Keratinocyte (primary cell): ENCODE results near the gene NAA10. TPM values are rescaled to one million over a fixed set of nuclear protein-coding genes. Genes with fewer than 3 reads are reported as not detected.

Experiments used
- DNase-seq: peaks from one replicate; pipeline ENCODE4 v3.0.0-alpha.2; 2011; ENCODE audit warnings: low read depth, missing footprints, low spot score
- FAIRE-seq: peaks from 2 replicates; lab custom pipeline; 2011; peaks lifted over from hg19 to GRCh38; lab: Jason Lieb, UNC
- H2AFZ ChIP-seq: 2 replicates; pipeline ENCODE4 v1.6.0; 2012; ENCODE audit warnings: low read length, control low read depth, inconsistent platforms; ENCODE audit not compliant: control insufficient read depth
- H3K27ac ChIP-seq: 2 replicates; pipeline ENCODE4 v1.5.1; 2011; ENCODE audit warnings: low read length; ENCODE audit not compliant: control insufficient read depth, insufficient read depth
- H3K27me3 ChIP-seq: 3 replicates; pipeline ENCODE4 v1.6.0; 2011; ENCODE audit warnings: low read length; ENCODE audit not compliant: control insufficient read depth, insufficient read depth; ENCODE audit errors: extremely low read depth
- H3K36me3 ChIP-seq, 2 experiments: 2 replicates in 1 of 2; 3 replicates in 1 of 2; pipeline ENCODE4 v1.5.1; 2011; ENCODE audit warnings: low read length in 2 of 2, mild to moderate bottlenecking in 1 of 2; ENCODE audit not compliant: control insufficient read depth in 2 of 2, insufficient read depth in 2 of 2; ENCODE audit errors: extremely low read depth in 1 of 2
- H3K4me1 ChIP-seq: 3 replicates; pipeline ENCODE4 v1.5.1; 2011; ENCODE audit warnings: low read length; ENCODE audit not compliant: control insufficient read depth, insufficient read depth; ENCODE audit errors: extremely low read depth
- H3K4me2 ChIP-seq: 3 replicates; pipeline ENCODE4 v1.6.0; 2011; ENCODE audit warnings: low read depth, low read length; ENCODE audit not compliant: control insufficient read depth, insufficient read depth; ENCODE audit errors: extremely low read depth
- H3K4me3 ChIP-seq, 3 experiments: fragments of 200-600 bp in 1 of 3; sonication (generic) in 1 of 3; 2 replicates in 2 of 3; 3 replicates in 1 of 3; pipeline ENCODE4 v1.5.1; 2011 to 2016; ENCODE audit warnings: low read length in 3 of 3, mild to moderate bottlenecking in 3 of 3, control low read depth in 2 of 3, inconsistent platforms in 1 of 3, low read depth in 1 of 3, mixed read lengths in 1 of 3, mixed run types in 1 of 3, moderate library complexity in 1 of 3; ENCODE audit not compliant: control insufficient read depth in 2 of 3, insufficient read depth in 2 of 3; ENCODE audit errors: extremely low read depth in 1 of 3
- H3K79me2 ChIP-seq: 2 replicates; pipeline ENCODE4 v1.6.0; 2012; ENCODE audit warnings: low read length; ENCODE audit not compliant: control insufficient read depth, insufficient read depth
- H3K9ac ChIP-seq: 3 replicates; pipeline ENCODE4 v1.6.0; 2011; ENCODE audit warnings: low read length; ENCODE audit not compliant: control insufficient read depth, insufficient read depth; ENCODE audit errors: extremely low read depth
- H3K9me1 ChIP-seq: 3 replicates; pipeline ENCODE4 v1.6.0; 2011; ENCODE audit warnings: low read length; ENCODE audit not compliant: control insufficient read depth, insufficient read depth; ENCODE audit errors: extremely low read depth
- H3K9me3 ChIP-seq: 2 replicates; pipeline ENCODE4 v1.5.1; 2012; ENCODE audit warnings: low read depth, low read length; ENCODE audit not compliant: control insufficient read depth
- H4K20me1 ChIP-seq: 3 replicates; pipeline ENCODE4 v1.6.0; 2011; ENCODE audit warnings: low read length; ENCODE audit not compliant: control insufficient read depth, insufficient read depth; ENCODE audit errors: extremely low read depth
- CTCF ChIP-seq, 3 experiments: IDR thresholded peaks in 1 of 3; conservative IDR thresholded peaks in 1 of 3; optimal IDR thresholded peaks in 1 of 3; 2 replicates in 2 of 3; 3 replicates in 1 of 3; pipeline versions ENCODE3 to v1.5.1; 2011; ENCODE audit warnings: low read length in 3 of 3, mild to moderate bottlenecking in 3 of 3, moderate library complexity in 2 of 3, control low read depth in 1 of 3, inconsistent platforms in 1 of 3; ENCODE audit not compliant: insufficient read depth in 2 of 3; ENCODE audit errors: extremely low read depth in 1 of 3
- EZH2 ChIP-seq: IDR thresholded peaks from one replicate; pipeline ENCODE4 v1.6.1; 2012; ENCODE audit warnings: inconsistent platforms, mild to moderate bottlenecking, low read length, moderate library complexity
- dilution Hi-C: fragments of 300-500 bp; cut with MboI; formaldehyde crosslinking; loops from one replicate; pipeline ENCODE4 v1.7.0; 2020; ENCODE audit warnings: low sequenced_read_pairs; ENCODE audit not compliant: extremely low pct_ligation_motif_present
- polyA plus RNA-seq, 5 experiments: library from polyadenylated mRNA; depleted of rRNA in 3 of 5; stranded (reverse) in 3 of 5; stranded (forward) in 1 of 5; unstranded in 1 of 5; fragments of >200 nt; gene quantifications; 1 replicate in 1 of 5; 2 replicates in 3 of 5; 3 replicates in 1 of 5; pipeline versions ENCODE4 v1.2.1 to v1.2.3, GENCODE V29; 2011 to 2012; ENCODE audit warnings: missing spikeins in 2 of 5, low read depth in 1 of 5, low replicate concordance in 1 of 5

NAA10 gene
- polyA plus RNA-seq, 1 donor (not counting 4 experiments of a cell fraction or from before 2014, with no cell fraction given) = 103 TPM

- Histone ChIP-seq H3K9me1 (no peaks in the 10 kb centered on the region), H3K9me3 (no peaks in the 10 kb centered on the region), H3K9ac (no peak overlapping the region), H3K27me3 (no peaks in the 10 kb centered on the region), H3K36me3 (peaks cover 6 to 9% of the 10 kb centered on the region in 2 experiments), H3K27ac (no peak overlapping the region), H3K4me1 (peaks cover 14% of the 10 kb centered on the region), H4K20me1 (no peaks in the 10 kb centered on the region), H3K79me2 (peaks cover 28% of the 10 kb centered on the region), H3K4me3 (no peak overlapping the region), H2AFZ (no peak overlapping the region), H3K4me2 (no peak overlapping the region)
- no peak for FAIRE-seq
- no peak for DNase-seq
- TF ChIP-seq EZH2 (no peak), CTCF (optimal IDR thresholded peaks at IDR 0.05 in 1 of 3, IDR thresholded peaks at IDR 0.05 in 1 of 3, conservative IDR thresholded peaks at IDR 0.05 in 1 of 3; ENCODE audit: extremely low read depth in 1 of 3, insufficient read depth in 2 of 3, low read length in 3 of 3) (no peak)
- dilution Hi-C loops = no loop called here
Measured at GRCh38 chrX:153931151-153931550, 3.7 kb downstream of the NAA10 start.

- Histone ChIP-seq H3K4me2 (no peak overlapping the region), H3K9me1 (no peaks in the 10 kb centered on the region), H3K4me1 (peaks cover 14% of the 10 kb centered on the region), H3K9ac (no peak overlapping the region), H3K4me3 (no peak overlapping the region), H4K20me1 (no peaks in the 10 kb centered on the region), H3K27me3 (no peaks in the 10 kb centered on the region), H3K27ac (no peak overlapping the region), H3K79me2 (peaks cover 28% of the 10 kb centered on the region), H3K36me3 (peaks cover 6 to 9% of the 10 kb centered on the region in 2 experiments), H3K9me3 (no peaks in the 10 kb centered on the region), H2AFZ (no peak overlapping the region)
- no peak for DNase-seq
- dilution Hi-C loops = no loop called here
- no peak for FAIRE-seq
- TF ChIP-seq EZH2 (no peak), CTCF (optimal IDR thresholded peaks at IDR 0.05 in 1 of 3, IDR thresholded peaks at IDR 0.05 in 1 of 3, conservative IDR thresholded peaks at IDR 0.05 in 1 of 3; ENCODE audit: extremely low read depth in 1 of 3, insufficient read depth in 2 of 3, low read length in 3 of 3) (no peak)
Measured at GRCh38 chrX:153930011-153930910, 4.6 kb downstream of the NAA10 start.
